Germinal center (tissue), 1 donor: ENCODE data around the gene SGF29.
"Not testable (repeated sequence)": the region's sequence is repeated elsewhere in the genome, so short reads cannot be mapped to it uniquely, and the experiment has no call there.

Source experiments
- DNase-seq: peaks from one replicate; pipeline ENCODE4 v3.0.0; 2012; ENCODE audit warnings: mixed read lengths, low spot score

SGF29 gene

GRCh38 chr16:28532940-28533647, 20.6 kb upstream of the SGF29 start:
- DNase-seq, result no peak

- DNase-seq, result no peak
Measured at GRCh38 chr16:28534542-28535373, 19.0 kb upstream of the SGF29 start.

- no peak for DNase-seq
Measured at GRCh38 chr16:28537076-28537475, 16.6 kb upstream of the SGF29 start.

- no peak for DNase-seq
Measured at GRCh38 chr16:28537964-28538732, 15.6 kb upstream of the SGF29 start.

GRCh38 chr16:28538733-28539596, 14.8 kb upstream of the SGF29 start, which contains the start of gene NUPR1:
Gene NUPR1 (minus strand): TSS chr16:28538974. CDS start chr16:28538907, 67 bp downstream.
- no peak for DNase-seq

GRCh38 chr16:28540346-28540745, 13.4 kb upstream of the SGF29 start:
- no peak for DNase-seq

- no peak for DNase-seq
Measured at GRCh38 chr16:28542646-28543045, 11.1 kb upstream of the SGF29 start.

GRCh38 chr16:28543072-28543471, 10.6 kb upstream of the SGF29 start:
- no peak for DNase-seq

- DNase-seq, result no peak
Measured at GRCh38 chr16:28544998-28545397, 8.7 kb upstream of the SGF29 start.

- DNase-seq, result not testable (repeated sequence)
Measured at GRCh38 chr16:28545964-28546363, 7.8 kb upstream of the SGF29 start.

GRCh38 chr16:28546626-28547025, 7.1 kb upstream of the SGF29 start:
- no peak for DNase-seq

- no peak for DNase-seq
Measured at GRCh38 chr16:28548306-28548802, 5.4 kb upstream of the SGF29 start.

GRCh38 chr16:28549301-28549899, 4.3 kb upstream of the SGF29 start:
- DNase-seq, result no peak

- DNase-seq, result no peak
Measured at GRCh38 chr16:28554634-28555423, 1.1 kb downstream of the SGF29 start.

- DNase-seq, result no peak
Measured at GRCh38 chr16:28555561-28555960, 1.8 kb downstream of the SGF29 start.

GRCh38 chr16:28556914-28557320, 3.2 kb downstream of the SGF29 start:
- no peak for DNase-seq

- no peak for DNase-seq
Measured at GRCh38 chr16:28558456-28558855, 4.7 kb downstream of the SGF29 start.

GRCh38 chr16:28561557-28562187, 8.0 kb downstream of the SGF29 start:
- DNase-seq, result no peak

- no peak for DNase-seq
Measured at GRCh38 chr16:28562199-28562598, 8.5 kb downstream of the SGF29 start.

GRCh38 chr16:28563218-28563617, 9.5 kb downstream of the SGF29 start:
- no peak for DNase-seq
